SU-DHL-6 (cell line): ENCODE data around the gene GH2.

Source experiments
- EZH2phosphoT487 ChIP-seq: fragments of 200-600 bp; sonication (generic), shearing (Covaris generic); conservative IDR thresholded peaks from 2 replicates; pipeline ENCODE4 v1.6.1; 2018; ENCODE audit warnings: mild to moderate bottlenecking, antibody characterized with exemption, low read length, moderate library complexity, mixed read lengths
- TF ChIP-seq, protein P1 (sequence below): fragments of 200-600 bp; sonication (generic); IDR thresholded peaks from one replicate; pipeline ENCODE4 v1.5.1; 2017; ENCODE audit warnings: antibody characterized with exemption, mild to moderate bottlenecking, low read length, moderate library complexity; ENCODE audit not compliant: insufficient read depth, poor library complexity, severe bottlenecking

DNA sequence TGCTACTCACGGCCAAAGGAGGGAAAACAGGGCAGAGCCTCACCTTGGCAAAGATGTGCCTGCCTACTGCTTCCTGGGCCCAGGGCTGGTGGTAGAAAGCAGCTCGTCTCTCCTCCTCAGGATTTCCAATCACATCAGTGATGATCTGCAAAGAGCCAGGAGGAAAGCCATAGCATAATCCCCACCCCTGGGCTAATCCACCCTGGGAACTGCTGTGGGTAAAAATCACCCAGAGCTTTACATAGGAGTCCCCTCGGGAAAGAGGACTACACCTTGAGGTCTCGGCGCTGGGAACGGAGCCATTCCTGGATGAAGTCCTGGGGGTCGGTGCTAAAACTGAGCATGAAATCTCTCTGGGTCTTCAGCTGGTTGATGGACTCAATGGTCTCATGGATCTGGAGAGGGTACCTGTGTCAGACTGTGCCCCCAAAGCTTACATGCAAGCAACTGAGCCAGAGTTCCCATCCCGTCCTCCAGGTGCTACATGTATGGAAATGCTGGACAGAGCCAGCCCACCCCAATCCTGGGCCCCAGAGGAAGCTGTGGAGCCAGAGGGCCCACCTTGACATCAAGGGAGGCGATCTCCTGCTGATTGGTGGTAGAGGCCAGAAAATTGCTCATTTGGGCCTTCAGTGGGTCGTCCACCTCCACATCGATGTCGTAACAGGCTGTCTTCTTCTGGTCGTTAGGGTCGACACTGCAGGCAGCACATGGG, 48.6 kb downstream of the GH2 start:
- TF ChIP-seq, protein P1, sequence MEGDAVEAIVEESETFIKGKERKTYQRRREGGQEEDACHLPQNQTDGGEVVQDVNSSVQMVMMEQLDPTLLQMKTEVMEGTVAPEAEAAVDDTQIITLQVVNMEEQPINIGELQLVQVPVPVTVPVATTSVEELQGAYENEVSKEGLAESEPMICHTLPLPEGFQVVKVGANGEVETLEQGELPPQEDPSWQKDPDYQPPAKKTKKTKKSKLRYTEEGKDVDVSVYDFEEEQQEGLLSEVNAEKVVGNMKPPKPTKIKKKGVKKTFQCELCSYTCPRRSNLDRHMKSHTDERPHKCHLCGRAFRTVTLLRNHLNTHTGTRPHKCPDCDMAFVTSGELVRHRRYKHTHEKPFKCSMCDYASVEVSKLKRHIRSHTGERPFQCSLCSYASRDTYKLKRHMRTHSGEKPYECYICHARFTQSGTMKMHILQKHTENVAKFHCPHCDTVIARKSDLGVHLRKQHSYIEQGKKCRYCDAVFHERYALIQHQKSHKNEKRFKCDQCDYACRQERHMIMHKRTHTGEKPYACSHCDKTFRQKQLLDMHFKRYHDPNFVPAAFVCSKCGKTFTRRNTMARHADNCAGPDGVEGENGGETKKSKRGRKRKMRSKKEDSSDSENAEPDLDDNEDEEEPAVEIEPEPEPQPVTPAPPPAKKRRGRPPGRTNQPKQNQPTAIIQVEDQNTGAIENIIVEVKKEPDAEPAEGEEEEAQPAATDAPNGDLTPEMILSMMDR, result no peak
- TF ChIP-seq EZH2phosphoT487, result no peak
